ENCODE results near the gene MBNL2.

MBNL2 gene

GRCh38 chr13:97435323-97435722, 213.2 kb downstream of the MBNL2 start:
- DNase-seq (ENCODE audit: extremely low read depth in 1 of 2, low read depth in 1 of 2) = no peak

- no peak for DNase-seq (ENCODE audit: extremely low read depth in 1 of 2, low read depth in 1 of 2)
Measured at GRCh38 chr13:97435794-97436193, 213.7 kb downstream of the MBNL2 start.

- DNase-seq (ENCODE audit: extremely low read depth in 1 of 2, low read depth in 1 of 2) = no peak
Measured at GRCh38 chr13:97436845-97437244, 214.7 kb downstream of the MBNL2 start.

- no peak for DNase-seq (ENCODE audit: extremely low read depth in 1 of 2, low read depth in 1 of 2)
Measured at GRCh38 chr13:97437729-97438128, 215.6 kb downstream of the MBNL2 start.

- no peak for DNase-seq (ENCODE audit: extremely low read depth in 1 of 2, low read depth in 1 of 2)
Measured at GRCh38 chr13:97438856-97439595, 216.9 kb downstream of the MBNL2 start.

GRCh38 chr13:97440598-97441170, 218.6 kb downstream of the MBNL2 start:
- no peak for DNase-seq (ENCODE audit: extremely low read depth in 1 of 2, low read depth in 1 of 2)

- DNase-seq (ENCODE audit: extremely low read depth in 1 of 2, low read depth in 1 of 2) = no peak
Measured at GRCh38 chr13:97441368-97441767, 219.2 kb downstream of the MBNL2 start.
